Fibroblast of lung (primary cell): ENCODE measurements around the gene FSTL1.

Source experiments
- CTCF ChIP-seq, 2 donors: IDR thresholded peaks in 1 of 2; conservative IDR thresholded peaks in 1 of 2; 1 replicate in 1 of 2; 2 replicates in 1 of 2; pipeline ENCODE4 v1.5.1; 2011 to 2012; ENCODE audit warnings: low read length in 2 of 2, control low read depth in 1 of 2, inconsistent platforms in 1 of 2, low read depth in 1 of 2, mild to moderate bottlenecking in 1 of 2
- EZH2 ChIP-seq: IDR thresholded peaks from 2 replicates; pipeline ENCODE4 v1.5.1; 2012; ENCODE audit warnings: low read length, control low read depth, mild to moderate bottlenecking; ENCODE audit errors: missing control alignments

GRCh38 chr3:120428924-120429323, 21.9 kb downstream of the FSTL1 start:
- TF ChIP-seq CTCF (conservative IDR thresholded peaks at IDR 0.05 in 1 of 2, IDR thresholded peaks at IDR 0.05 in 1 of 2; ENCODE audit: low read depth in 1 of 2, low read length in 2 of 2) (no peak), EZH2 (no peak)
